ENCODE measurements around the gene ARHGAP10. TPM values are rescaled to one million over a fixed set of nuclear protein-coding genes. Genes with fewer than 3 reads are reported as not detected.

ARHGAP10 gene
- total RNA-seq, 1 donor from 2014 or later, result 28.0 TPM

- peaks cover 44% of the 10 kb centered on the region for H3K4me1 ChIP-seq (ENCODE audit: insufficient read depth, low read length)
- no peak overlapping the region for H3K27ac ChIP-seq (ENCODE audit: low read depth, low read length)
- no peak overlapping the region for H2AFZ ChIP-seq (ENCODE audit: low read depth, low read length)
- no peaks in the 10 kb centered on the region for H3K36me3 ChIP-seq (ENCODE audit: insufficient read depth, low read length)
- H3K4me1 Mint-ChIP-seq (ENCODE audit: low read depth, unreplicated experiment), result peaks cover 43% of the 10 kb centered on the region
- peak overlapping the region; percentile 100 for H3K4me2 ChIP-seq (ENCODE audit: low read length)
- DNase-seq (ENCODE audit: low read depth) (peak; percentile 26), FAIRE-seq (no peak)
- H3K27me3 ChIP-seq (ENCODE audit: insufficient read depth, low read length), result no peaks in the 10 kb centered on the region
- H3K9me3 Mint-ChIP-seq (ENCODE audit: unreplicated experiment), result no peaks in the 10 kb centered on the region
- peak overlapping the region; percentile 98 for H3K4me3 Mint-ChIP-seq (ENCODE audit: unreplicated experiment)
- peaks cover 2% of the 10 kb centered on the region for H3K36me3 Mint-ChIP-seq (ENCODE audit: low read depth, unreplicated experiment)
- H3K79me2 ChIP-seq (ENCODE audit: insufficient read depth, low read length), result peaks cover 64% of the 10 kb centered on the region
- TF ChIP-seq, protein P1, sequence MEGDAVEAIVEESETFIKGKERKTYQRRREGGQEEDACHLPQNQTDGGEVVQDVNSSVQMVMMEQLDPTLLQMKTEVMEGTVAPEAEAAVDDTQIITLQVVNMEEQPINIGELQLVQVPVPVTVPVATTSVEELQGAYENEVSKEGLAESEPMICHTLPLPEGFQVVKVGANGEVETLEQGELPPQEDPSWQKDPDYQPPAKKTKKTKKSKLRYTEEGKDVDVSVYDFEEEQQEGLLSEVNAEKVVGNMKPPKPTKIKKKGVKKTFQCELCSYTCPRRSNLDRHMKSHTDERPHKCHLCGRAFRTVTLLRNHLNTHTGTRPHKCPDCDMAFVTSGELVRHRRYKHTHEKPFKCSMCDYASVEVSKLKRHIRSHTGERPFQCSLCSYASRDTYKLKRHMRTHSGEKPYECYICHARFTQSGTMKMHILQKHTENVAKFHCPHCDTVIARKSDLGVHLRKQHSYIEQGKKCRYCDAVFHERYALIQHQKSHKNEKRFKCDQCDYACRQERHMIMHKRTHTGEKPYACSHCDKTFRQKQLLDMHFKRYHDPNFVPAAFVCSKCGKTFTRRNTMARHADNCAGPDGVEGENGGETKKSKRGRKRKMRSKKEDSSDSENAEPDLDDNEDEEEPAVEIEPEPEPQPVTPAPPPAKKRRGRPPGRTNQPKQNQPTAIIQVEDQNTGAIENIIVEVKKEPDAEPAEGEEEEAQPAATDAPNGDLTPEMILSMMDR (IDR thresholded peaks at IDR 0.05; ENCODE audit: insufficient read depth, low read depth, low read length), result no peak
- no peak for TF ChIP-seq EZH2 (IDR thresholded peaks at IDR 0.05; ENCODE audit: insufficient read depth, low read length)
- no peaks in the 10 kb centered on the region for H3K27me3 Mint-ChIP-seq (ENCODE audit: low read depth, unreplicated experiment)
- H3K9ac ChIP-seq (ENCODE audit: low read length), result peak overlapping the region; percentile 95
- H3K4me3 ChIP-seq (ENCODE audit: insufficient read depth, low read depth, low read length), result peak overlapping the region; percentile 92
- H4K20me1 ChIP-seq (ENCODE audit: insufficient read depth, low read length), result peaks cover 14% of the 10 kb centered on the region
- H3K9me3 ChIP-seq (ENCODE audit: insufficient read depth, low read depth, low read length), result no peaks in the 10 kb centered on the region
- H3K27ac Mint-ChIP-seq (ENCODE audit: unreplicated experiment), result peak overlapping the region; percentile 16
Measured at GRCh38 chr4:147733716-147734344, 1.9 kb downstream of the ARHGAP10 start.

DNA sequence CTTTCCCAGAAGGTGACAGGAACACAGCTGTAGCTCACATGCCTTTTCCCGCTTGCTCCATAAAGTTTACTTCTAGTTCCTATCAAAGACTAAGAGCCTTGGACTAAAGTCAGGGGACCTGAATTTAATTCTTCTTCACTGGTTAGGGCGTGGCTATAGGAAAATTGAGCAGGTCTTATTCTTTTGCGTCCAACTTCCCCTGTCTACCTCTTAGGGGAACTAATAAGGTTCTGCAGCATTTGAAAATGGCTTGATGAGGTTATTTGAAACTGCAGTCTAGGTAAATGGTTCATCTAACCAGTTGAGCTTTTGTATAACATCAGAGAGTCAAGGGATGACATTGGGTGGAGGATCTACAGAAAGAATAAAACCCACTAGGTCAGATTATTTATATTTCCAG is 2.6 kb downstream of the ARHGAP10 start:
- Histone ChIP-seq H4K20me1 (ENCODE audit: insufficient read depth, low read length) (peaks cover 14% of the 10 kb centered on the region), H3K79me2 (ENCODE audit: insufficient read depth, low read length) (peaks cover 69% of the 10 kb centered on the region), H3K27ac (ENCODE audit: low read depth, low read length) (no peak overlapping the region), H3K36me3 (ENCODE audit: insufficient read depth, low read length) (no peaks in the 10 kb centered on the region), H3K4me2 (ENCODE audit: low read length) (peak overlapping the region; percentile 100), H3K9me3 (ENCODE audit: insufficient read depth, low read depth, low read length) (no peaks in the 10 kb centered on the region), H2AFZ (ENCODE audit: low read depth, low read length) (no peak overlapping the region), H3K4me1 (ENCODE audit: insufficient read depth, low read length) (peaks cover 44% of the 10 kb centered on the region), H3K27me3 (ENCODE audit: insufficient read depth, low read length) (no peaks in the 10 kb centered on the region), H3K4me3 (ENCODE audit: insufficient read depth, low read depth, low read length) (no peak overlapping the region), H3K9ac (ENCODE audit: low read length) (peak overlapping the region; percentile 95)
- TF ChIP-seq EZH2 (IDR thresholded peaks at IDR 0.05; ENCODE audit: insufficient read depth, low read length), result no peak
- TF ChIP-seq, protein P1 (IDR thresholded peaks at IDR 0.05; ENCODE audit: insufficient read depth, low read depth, low read length), result no peak
- Mint-ChIP-seq H3K36me3 (ENCODE audit: low read depth, unreplicated experiment) (peaks cover 2% of the 10 kb centered on the region), H3K4me1 (ENCODE audit: low read depth, unreplicated experiment) (peaks cover 43% of the 10 kb centered on the region), H3K27ac (ENCODE audit: unreplicated experiment) (no peak overlapping the region), H3K4me3 (ENCODE audit: unreplicated experiment) (peak overlapping the region; percentile 98), H3K9me3 (ENCODE audit: unreplicated experiment) (no peaks in the 10 kb centered on the region), H3K27me3 (ENCODE audit: low read depth, unreplicated experiment) (no peaks in the 10 kb centered on the region)
- FAIRE-seq, result no peak
- no peak for DNase-seq (ENCODE audit: low read depth)

Data from astrocyte (in vitro differentiated cells and primary cell).